Activated CD4-positive, alpha-beta T cell treated with anti-CD3 and anti-CD28 coated beads, Interleukin-2, Interleukin-6, amounts not matched to agents 100 ng/mL and 50 ng/mL, durations not matched to agents 16 hours and 8 hours (primary cell): ENCODE measurements around the gene BTBD9.

ENCODE experiments used
- DNase-seq: peaks from one replicate; pipeline ENCODE4 v3.0.0-alpha.2; 2020

Gene BTBD9

GRCh38 chr6:38170666-38171355 is 468.9 kb downstream of the BTBD9 start:
- no peak for DNase-seq

DNA sequence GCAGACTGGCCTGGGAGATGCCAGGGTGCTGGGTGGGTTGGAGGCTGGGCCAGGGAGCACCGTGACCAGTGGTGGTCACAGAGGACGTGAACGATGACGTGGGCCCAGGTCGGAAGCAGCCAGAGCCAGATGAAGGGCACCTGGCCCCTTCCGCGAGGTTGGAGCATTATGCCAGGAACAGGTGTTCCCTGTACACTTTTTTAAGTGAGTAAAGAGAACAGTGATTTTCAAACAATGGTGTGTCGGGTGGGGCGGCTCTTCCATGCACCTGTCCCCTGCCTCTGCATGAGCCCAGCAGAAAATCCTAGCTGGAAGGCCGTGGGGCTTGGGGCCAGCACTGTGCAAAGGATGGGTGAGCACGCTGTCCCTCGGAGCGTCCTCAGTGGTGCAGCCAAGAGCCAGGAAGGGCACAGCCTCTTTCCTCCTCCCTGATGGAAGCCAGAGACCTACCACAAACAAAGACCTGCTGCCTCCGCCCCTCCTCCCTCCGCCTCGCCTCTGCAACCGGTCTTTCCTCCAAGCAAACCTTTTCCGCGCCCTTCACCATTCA is 469.7 kb downstream of the BTBD9 start:
- no peak for DNase-seq

- no peak for DNase-seq
Observed at GRCh38 chr6:38169221-38169976, 470.3 kb downstream of the BTBD9 start.

GRCh38 chr6:38168699-38169098 is 471.0 kb downstream of the BTBD9 start:
- DNase-seq, result no peak

GRCh38 chr6:38168126-38168525 is 471.6 kb downstream of the BTBD9 start:
- DNase-seq, result no peak

DNA sequence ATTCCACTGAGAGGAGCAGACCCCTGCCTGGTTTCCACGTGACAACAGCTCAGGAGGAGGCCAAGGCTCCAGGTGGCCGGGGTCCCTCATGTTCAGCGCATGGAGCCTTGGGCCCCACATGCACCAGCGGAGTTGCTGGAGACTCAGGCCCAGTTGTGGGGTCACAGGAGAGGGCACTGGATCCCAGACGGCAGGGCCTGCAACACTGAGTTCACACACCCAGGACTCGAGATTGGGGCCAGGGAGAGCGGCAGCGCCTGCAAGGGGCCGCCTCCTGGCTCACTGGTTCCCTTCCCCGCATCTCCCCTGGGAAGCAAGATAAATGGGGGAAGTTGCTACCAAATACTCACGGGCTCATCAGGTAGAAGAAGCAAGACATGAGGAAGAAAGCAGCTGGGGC is 472.1 kb downstream of the BTBD9 start:
- no peak for DNase-seq

- DNase-seq, result no peak
Observed at GRCh38 chr6:38166411-38167240, 473.1 kb downstream of the BTBD9 start.

- DNase-seq, result no peak
Observed at GRCh38 chr6:38164671-38165108, 475.0 kb downstream of the BTBD9 start.

DNA sequence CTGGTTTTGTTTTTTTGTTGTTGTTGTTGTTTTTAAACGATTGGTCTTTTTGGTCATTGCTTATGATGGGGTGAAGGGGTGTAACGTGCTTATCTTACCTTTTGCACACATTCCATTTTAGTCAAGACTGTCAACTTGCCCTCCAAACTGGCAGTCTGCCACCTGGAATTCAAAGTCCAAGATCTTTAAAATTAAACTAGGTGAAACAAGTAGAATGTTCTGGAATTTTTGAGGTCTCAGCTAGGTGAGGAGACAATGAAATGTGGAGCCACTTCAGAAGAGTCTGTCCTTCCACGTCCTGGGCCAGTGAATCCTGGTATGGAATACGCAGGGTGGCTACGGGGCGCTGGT is 475.6 kb downstream of the BTBD9 start:
- DNase-seq, result no peak

GRCh38 chr6:38163186-38164130 is 476.3 kb downstream of the BTBD9 start:
- no peak for DNase-seq

DNA sequence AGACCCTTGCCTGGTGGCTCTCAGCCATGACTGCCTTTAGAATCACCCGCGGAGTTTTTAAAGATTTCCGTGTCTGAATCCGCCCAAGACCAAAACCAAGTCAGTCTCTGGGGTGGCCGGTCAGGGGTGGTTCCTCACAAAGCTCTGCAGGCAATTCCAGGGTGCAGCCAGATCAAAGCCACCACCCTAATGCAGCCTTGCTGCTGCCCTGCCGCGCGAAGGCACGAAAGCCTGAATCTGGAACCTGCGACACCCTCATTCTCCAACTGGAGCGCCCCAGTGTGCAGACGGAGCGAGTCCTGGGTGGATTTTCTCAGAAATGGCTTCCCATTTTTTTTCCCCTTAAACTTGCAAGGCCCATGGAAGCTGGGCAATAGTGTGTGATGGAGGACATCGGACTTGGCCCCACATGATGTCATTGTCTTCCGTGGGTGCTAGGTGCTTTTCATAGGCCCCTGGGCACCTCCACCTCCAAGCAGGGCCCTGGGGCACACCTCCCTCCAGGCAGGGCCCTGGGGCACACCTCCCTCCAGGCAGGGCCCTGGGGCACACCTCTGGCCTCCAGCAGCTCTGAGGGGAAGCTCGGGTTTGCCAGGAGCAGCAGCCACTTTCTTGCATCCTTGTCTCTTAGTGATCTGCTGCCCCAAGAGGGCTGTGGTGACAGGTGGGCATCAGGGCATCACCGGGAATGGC is 477.1 kb downstream of the BTBD9 start:
- no peak for DNase-seq

- DNase-seq, result no peak
Observed at GRCh38 chr6:38161754-38162492, 477.8 kb downstream of the BTBD9 start.

GRCh38 chr6:38161331-38161730 is 478.4 kb downstream of the BTBD9 start:
- no peak for DNase-seq

DNA sequence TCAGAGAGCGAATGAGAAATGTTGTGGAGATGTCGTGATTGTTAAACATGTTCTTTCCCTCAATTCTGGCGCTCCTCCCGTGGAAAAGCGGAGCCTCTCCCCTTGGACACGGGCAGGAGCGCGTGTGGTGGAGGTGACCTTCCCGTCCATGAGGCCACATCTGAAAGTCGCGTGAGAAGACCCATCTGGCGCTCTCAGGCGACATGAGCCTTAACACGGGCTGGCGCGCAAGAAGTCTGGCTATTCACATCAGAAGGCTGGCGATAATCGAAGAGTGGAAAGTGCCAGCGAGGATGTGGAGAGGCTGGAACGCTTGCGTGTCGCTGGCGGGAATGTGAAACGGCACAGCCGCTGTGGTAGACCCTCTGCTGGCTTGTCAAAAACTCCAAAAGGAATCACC is 478.9 kb downstream of the BTBD9 start:
- no peak for DNase-seq

DNA sequence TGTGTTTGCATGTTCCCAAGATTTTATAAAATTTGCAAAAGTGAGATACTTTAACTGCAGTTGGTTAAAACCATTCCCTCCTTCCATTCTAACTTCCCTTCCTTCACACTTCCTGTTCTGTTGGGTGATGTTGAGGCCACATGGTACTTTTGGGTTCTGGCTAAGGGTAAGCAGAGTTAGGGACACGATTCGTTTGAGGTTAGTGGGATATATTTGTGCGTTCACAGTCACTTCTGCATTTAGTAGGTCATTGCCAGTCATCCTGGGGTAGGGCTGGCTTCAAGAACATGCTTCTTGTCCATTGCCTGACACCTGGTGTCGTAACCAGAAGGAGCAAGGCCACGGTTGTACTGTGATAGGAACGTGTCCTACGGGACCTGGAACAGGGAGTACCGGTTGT is 480.1 kb downstream of the BTBD9 start:
- DNase-seq, result no peak

DNA sequence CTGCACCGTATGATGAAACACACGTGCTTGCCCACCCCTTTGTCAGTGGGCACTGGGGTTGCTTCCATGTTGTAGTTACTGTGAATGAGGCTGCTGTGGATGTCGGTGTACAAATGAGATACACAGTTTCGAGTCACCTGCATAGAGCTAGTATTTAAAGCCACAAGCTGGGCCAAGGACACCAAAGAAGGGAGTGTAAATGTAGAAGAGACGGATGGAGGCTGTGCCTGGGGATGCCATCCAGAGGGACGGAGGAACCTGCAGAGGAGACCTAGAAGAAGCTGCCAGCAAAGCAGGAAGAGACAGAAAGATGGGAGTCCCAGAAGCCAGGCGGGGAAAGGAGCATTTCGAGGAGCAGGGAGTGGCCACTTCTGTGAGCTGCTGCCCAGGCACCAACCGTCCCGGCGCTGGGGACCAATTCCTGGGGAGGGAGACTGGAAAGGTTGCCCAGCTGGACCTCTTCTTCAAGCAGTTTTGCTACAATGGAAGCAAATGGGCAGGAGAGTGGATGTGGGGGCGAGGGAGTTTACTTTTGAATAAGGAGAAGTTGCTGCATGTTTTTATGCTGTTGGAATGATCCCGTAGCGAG is 480.9 kb downstream of the BTBD9 start:
- DNase-seq, result no peak

DNA sequence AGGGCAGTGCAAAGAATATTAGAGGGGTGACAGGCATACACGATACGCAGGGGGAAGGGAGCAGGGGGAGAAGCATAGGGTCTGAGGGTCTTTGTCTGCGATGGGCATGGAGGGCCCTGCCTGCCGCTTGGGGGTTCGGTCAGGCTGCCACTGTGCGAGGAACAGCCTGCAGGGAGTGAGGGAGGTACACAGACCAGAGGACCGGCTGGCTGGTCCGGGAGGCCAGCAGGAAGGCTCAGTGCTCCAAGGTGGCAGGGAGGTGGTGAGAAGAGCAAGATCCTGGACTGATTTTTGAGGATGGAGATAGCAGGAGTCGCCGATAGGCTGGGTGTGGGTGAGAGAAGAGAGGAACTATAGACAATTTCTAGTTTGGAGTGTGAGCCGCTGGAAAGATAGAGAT is 481.8 kb downstream of the BTBD9 start:
- no peak for DNase-seq

GRCh38 chr6:38156818-38157565 is 482.7 kb downstream of the BTBD9 start:
- DNase-seq, result no peak

DNA sequence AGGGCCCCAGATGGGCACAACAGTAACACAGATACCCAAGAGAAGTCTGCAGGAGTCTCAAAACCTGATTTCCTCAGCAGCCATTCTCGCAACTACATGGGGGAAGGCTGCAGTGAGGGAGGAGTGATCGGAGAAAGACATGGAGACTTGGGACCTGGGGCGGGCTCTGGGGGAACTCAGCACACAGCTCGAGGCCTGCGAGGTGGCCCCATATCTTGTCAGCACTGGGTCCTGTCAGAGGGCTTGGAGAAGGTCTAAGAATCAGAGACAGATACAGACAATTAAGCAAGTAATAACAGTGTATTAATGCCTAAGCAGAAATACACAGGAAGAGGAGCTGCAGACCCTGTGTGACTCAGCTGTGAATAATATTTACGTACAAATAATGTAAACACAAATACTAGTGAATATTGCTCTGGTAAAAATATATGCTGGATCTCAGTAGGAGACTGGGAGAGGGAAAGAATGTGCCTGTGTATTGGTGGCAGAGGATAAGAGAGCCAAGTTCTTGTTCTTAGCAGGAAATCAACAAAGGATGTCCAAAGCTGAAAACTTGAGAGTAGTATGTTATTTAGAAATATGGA is 484.0 kb downstream of the BTBD9 start:
- DNase-seq, result no peak
